Effector memory CD4-positive, alpha-beta T cell (primary cell): ENCODE measurements around the gene KRT1.

Experiments used
- DNase-seq, 3 donors: peaks; one replicate each; pipeline ENCODE4 v3.0.0-alpha.2; 2020
- H3K27ac ChIP-seq: 2 replicates; pipeline ENCODE4 v1.7.0; 2013; ENCODE audit warnings: mild to moderate bottlenecking, low read length, moderate library complexity; ENCODE audit not compliant: insufficient read depth, poor library complexity, severe bottlenecking
- H3K27me3 ChIP-seq: replicated peaks from 2 replicates; pipeline ENCODE4 v1.7.0; 2013; ENCODE audit warnings: mild to moderate bottlenecking, low read length; ENCODE audit not compliant: insufficient read depth, control insufficient read depth, poor library complexity, severe bottlenecking
- H3K36me3 ChIP-seq: 2 replicates; pipeline ENCODE4 v1.7.0; 2013; ENCODE audit warnings: mild to moderate bottlenecking, low read length, moderate library complexity; ENCODE audit not compliant: control insufficient read depth, insufficient read depth
- H3K4me1 ChIP-seq: 2 replicates; pipeline ENCODE4 v1.7.0; 2013; ENCODE audit warnings: low read length, mild to moderate bottlenecking; ENCODE audit not compliant: control insufficient read depth, insufficient read depth, poor library complexity, severe bottlenecking
- H3K4me3 ChIP-seq: 2 replicates; pipeline ENCODE4 v1.7.0; 2013; ENCODE audit warnings: low read length, low read depth, mild to moderate bottlenecking; ENCODE audit not compliant: insufficient read depth, poor library complexity, severe bottlenecking
- H3K9me3 ChIP-seq: 2 replicates; pipeline ENCODE4 v1.7.0; 2013; ENCODE audit warnings: mild to moderate bottlenecking, low read length, moderate library complexity; ENCODE audit not compliant: control insufficient read depth

Gene KRT1

DNA sequence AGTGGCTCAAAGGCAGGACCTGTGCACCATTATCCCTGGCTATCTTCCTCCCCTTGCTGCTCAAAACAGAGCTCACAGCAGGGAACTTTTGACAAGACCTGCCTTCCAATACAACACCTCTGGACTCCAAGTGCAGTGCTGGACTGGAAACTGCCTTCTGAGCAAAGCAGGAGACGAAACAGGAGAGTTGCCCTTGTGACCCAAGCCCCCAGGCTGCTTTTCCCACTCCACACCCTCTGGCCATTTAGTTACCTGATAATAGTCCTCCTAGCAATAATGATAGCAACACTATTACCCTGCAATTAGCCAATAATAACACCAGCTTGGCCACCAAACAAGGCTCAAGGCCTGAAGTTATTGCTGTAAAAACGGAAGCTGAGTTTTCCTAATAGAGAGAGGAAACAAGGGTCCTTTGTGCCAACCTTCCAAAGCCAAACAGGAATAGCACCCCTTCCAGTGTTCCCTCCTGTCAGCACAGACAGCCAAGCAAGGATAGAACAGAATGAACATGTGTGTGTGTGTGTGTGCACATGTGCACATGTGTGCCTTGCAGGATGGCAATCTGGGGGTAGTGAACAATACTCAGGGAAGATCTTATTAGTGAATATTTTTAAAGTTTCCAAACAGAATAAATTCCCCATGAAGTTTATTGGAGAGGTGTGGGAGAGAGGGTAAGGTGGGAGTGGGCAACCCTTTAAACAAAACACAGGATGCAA lies 52.7 kb downstream of the KRT1 start:
- no peaks in the 10 kb centered on the region for H3K27me3 ChIP-seq
- no peaks in the 10 kb centered on the region for H3K36me3 ChIP-seq
- H3K27ac ChIP-seq = no peak overlapping the region
- no peaks in the 10 kb centered on the region for H3K9me3 ChIP-seq
- peaks cover 14% of the 10 kb centered on the region for H3K4me1 ChIP-seq
- DNase-seq = no peak
- H3K4me3 ChIP-seq = no peak overlapping the region
